Neural cell (in vitro differentiated cells): ENCODE results near the gene S1PR3.

Source experiments
- EP300 ChIP-seq: fragments of 450-650 bp; conservative IDR thresholded peaks from 2 replicates; pipeline ENCODE4 v1.6.1; 2014; ENCODE audit warnings: antibody characterized with exemption, mild to moderate bottlenecking, moderate library complexity; ENCODE audit not compliant: poor library complexity, severe bottlenecking
- EZH2 ChIP-seq: fragments of 200-600, 300-800 bp; shearing (Covaris generic), sonication (generic); IDR thresholded peaks from 2 replicates; pipeline ENCODE4 v1.6.1; 2014; ENCODE audit warnings: antibody characterized with exemption, low read length, borderline replicate concordance, mild to moderate bottlenecking; ENCODE audit not compliant: insufficient read depth, poor library complexity, severe bottlenecking
- POLR2AphosphoS5 ChIP-seq: IDR thresholded peaks from 2 replicates; pipeline ENCODE4 v1.6.1; 2012
- TF ChIP-seq, protein P1 (sequence below): fragments of 450-650 bp; IDR thresholded peaks from 2 replicates; pipeline ENCODE4 v1.5.1; 2014; ENCODE audit warnings: antibody characterized with exemption, mild to moderate bottlenecking, moderate library complexity; ENCODE audit not compliant: poor library complexity, severe bottlenecking

DNA sequence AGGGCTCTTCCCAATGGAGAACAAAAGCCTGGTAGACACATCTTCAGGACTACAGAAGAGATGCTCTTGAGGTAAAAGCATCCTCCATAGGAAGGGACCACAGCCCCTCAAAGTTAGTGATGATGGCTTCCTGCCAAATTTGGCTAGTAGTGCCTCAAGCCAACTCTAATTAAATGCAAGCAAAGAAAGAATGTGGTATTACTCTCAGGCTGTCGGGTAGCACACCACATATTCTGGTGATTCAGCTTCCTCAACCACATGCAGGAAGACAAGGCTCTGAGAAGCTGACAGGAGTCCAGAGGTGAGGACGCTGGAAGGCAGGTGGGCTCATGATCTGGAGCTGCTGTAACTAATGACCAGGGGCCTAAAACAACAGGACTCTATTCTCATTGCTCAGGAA is 37.2 kb upstream of the S1PR3 start:
- TF ChIP-seq POLR2AphosphoS5: no peak
- TF ChIP-seq EZH2: no peak
- TF ChIP-seq EP300: no peak
- TF ChIP-seq, protein P1, sequence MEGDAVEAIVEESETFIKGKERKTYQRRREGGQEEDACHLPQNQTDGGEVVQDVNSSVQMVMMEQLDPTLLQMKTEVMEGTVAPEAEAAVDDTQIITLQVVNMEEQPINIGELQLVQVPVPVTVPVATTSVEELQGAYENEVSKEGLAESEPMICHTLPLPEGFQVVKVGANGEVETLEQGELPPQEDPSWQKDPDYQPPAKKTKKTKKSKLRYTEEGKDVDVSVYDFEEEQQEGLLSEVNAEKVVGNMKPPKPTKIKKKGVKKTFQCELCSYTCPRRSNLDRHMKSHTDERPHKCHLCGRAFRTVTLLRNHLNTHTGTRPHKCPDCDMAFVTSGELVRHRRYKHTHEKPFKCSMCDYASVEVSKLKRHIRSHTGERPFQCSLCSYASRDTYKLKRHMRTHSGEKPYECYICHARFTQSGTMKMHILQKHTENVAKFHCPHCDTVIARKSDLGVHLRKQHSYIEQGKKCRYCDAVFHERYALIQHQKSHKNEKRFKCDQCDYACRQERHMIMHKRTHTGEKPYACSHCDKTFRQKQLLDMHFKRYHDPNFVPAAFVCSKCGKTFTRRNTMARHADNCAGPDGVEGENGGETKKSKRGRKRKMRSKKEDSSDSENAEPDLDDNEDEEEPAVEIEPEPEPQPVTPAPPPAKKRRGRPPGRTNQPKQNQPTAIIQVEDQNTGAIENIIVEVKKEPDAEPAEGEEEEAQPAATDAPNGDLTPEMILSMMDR: no peak
